Activated CD4-positive, alpha-beta T cell treated with anti-CD3 and anti-CD28 coated beads for 36 hours (primary cell): ENCODE data around the gene GLTP. TPM values are rescaled to one million over a fixed set of nuclear protein-coding genes. Genes with fewer than 3 reads are reported as not detected.
"Not testable (repeated sequence)": the region's sequence is repeated elsewhere in the genome, so short reads cannot be mapped to it uniquely, and the experiment has no call there.

ENCODE experiments used
- ATAC-seq: fragments of 200-7000 bp; cut with Tn5 transposase; one replicate; pipeline ENCODE4 v1.10.0; 2021; ENCODE audit warnings: mild to moderate bottlenecking, moderate library complexity
- CTCF ChIA-PET: fragments of 350-600 bp; sonication (Branson Sonifier 250); formaldehyde crosslinking; loops from one replicate; lab custom pipeline; 2021; ENCODE audit warnings: antibody characterized with exemption; lab: Charles Lee
- POLR2A ChIA-PET: fragments of 350-600 bp; sonication (Branson Sonifier 250); formaldehyde crosslinking; loops from one replicate; lab custom pipeline; 2021; ENCODE audit warnings: antibody characterized with exemption, inconsistent platforms; lab: Charles Lee
- DNase-seq: peaks from one replicate; pipeline ENCODE4 v3.0.0-alpha.2; 2020
- H3K27ac Mint-ChIP-seq: one replicate; pipeline ENCODE4 v1.8.0; 2021; ENCODE audit warnings: mixed read lengths
- H3K27me3 Mint-ChIP-seq: one replicate; pipeline ENCODE4 v1.8.0; 2021; ENCODE audit warnings: mixed read lengths
- H3K36me3 Mint-ChIP-seq: one replicate; pipeline ENCODE4 v1.8.0; 2021; ENCODE audit warnings: low read depth, mixed read lengths
- H3K4me1 Mint-ChIP-seq: one replicate; pipeline ENCODE4 v1.8.0; 2021; ENCODE audit warnings: mixed read lengths
- H3K4me3 Mint-ChIP-seq: one replicate; pipeline ENCODE4 v1.8.0; 2021; ENCODE audit warnings: mild to moderate bottlenecking, moderate library complexity, mixed read lengths
- H3K9me3 Mint-ChIP-seq: one replicate; pipeline ENCODE4 v1.8.0; 2021; ENCODE audit warnings: low read depth, mixed read lengths
- intact Hi-C, 2 experiments: fragments of 100-400 bp; cut with DNase I in 1 of 2; cut with micrococcal nuclease in 1 of 2; formaldehyde crosslinking; loops; one replicate each; pipeline versions ENCODE4 v1.14.2 to v1.15.1; 2022 to 2024; cut with DNase I, micrococcal nuclease
- total RNA-seq, 2 experiments: library from RNA; stranded (reverse); gene quantifications; one replicate each; pipeline ENCODE4 v1.2.3, GENCODE V29; 2021

GLTP gene
- total RNA-seq, 2 experiments from 2014 or later: 24.2 to 26.9 TPM

DNA sequence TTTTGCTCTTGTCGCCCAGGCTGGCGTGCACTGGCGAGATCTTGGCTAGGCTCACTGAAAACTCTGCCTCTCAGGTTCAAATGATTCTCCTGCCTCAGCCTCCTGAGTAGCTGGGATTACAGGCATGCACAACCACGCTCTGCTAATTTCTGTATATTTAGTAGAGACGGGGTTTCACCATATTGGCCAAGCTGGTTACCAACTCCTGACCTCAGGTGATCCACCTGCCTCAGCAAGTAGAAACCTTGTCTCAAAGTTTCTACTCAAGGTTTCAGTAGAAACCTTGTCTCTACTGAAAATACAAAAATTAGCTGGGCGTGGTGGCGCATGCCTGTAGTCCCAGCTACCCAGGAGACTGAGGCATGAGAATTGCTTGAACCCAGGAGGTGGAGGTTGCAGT is 11.4 kb upstream of the GLTP start:
- H3K27me3 Mint-ChIP-seq, POLR2A ChIA-PET, H3K36me3 Mint-ChIP-seq, H3K27ac Mint-ChIP-seq, H3K9me3 Mint-ChIP-seq, H3K4me3 Mint-ChIP-seq, intact Hi-C loops, CTCF ChIA-PET, ATAC-seq, DNase-seq: not testable (repeated sequence)
- H3K4me1 Mint-ChIP-seq: peaks cover 26% of the 10 kb centered on the region

GRCh38 chr12:109890620-109891170 is 10.4 kb upstream of the GLTP start:
- Mint-ChIP-seq H3K27ac (no peak overlapping the region), H3K4me1 (peaks cover 26% of the 10 kb centered on the region), H3K4me3 (no peak overlapping the region), H3K9me3 (no peaks in the 10 kb centered on the region), H3K36me3 (no peaks in the 10 kb centered on the region), H3K27me3 (no peaks in the 10 kb centered on the region)
- POLR2A ChIA-PET: no interaction called here
- intact Hi-C loops: no loop called here
- CTCF ChIA-PET: interaction anchor here (0.7 kb wide), 1 partner anchor 42 kb away, joined by 3 read pairs; no protein-coding TSS in a partner anchor
- no peak for ATAC-seq
- no peak for DNase-seq

DNA sequence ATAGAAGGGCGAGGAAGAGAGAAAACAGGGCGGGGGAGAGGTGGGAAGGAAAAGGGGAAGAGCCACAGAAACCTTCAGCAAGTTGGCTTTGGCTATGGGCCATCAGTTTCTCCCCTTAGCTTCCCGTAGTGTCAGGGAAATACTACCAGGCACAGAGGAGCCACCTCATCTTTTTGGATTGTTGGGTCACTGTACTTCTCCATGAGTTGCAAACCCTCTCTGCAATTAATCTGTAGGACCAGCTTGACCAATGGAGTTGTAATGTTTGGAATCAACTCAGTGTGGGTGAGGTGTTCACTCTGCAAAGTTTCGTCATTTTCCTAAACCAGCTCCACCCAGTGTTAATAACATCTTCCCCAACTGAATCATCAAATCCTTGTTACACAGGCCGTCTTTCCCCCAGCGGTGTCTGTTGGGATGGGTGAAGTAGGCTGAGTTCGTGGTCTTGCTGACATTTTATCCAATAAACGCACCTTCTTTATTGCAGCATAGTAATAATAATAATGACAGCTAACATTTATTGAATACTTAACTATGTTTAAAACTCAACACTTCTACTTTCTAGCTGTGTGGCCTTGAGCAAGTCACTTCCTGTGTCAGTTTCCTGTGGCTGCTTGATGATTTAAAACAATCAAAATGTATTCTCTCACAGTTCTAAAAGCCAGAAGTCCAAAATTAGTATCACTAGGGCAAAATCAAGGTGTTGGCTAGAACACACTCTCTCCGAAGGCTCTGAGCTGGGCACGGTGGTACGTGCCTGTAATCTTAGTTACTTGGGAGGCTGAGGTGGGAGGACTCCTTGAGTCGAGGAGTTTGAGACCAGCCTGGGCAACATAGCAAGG is 8.1 kb upstream of the GLTP start:
- Mint-ChIP-seq H3K4me1 (peaks cover 26% of the 10 kb centered on the region), H3K27me3 (no peaks in the 10 kb centered on the region), H3K36me3 (no peaks in the 10 kb centered on the region), H3K4me3 (peak overlapping the region; percentile 31), H3K27ac (peak overlapping the region; percentile 95), H3K9me3 (no peaks in the 10 kb centered on the region)
- ATAC-seq (peak; percentile 85), DNase-seq (peak; percentile 57)
- intact Hi-C loops: loop anchor here in 1 of 2 experiments (10.0 kb wide), 2 partner anchors 1034 to 1796 kb away; partner anchors contain the start of genes ACAD10, BRAP and SSH1
- ChIA-PET CTCF (interaction anchor here (0.8 to 1.1 kb wide), 4 partner anchors 10 to 294 kb away, joined by 3 to 4 read pairs (median 3); no protein-coding TSS in a partner anchor), POLR2A (interaction anchor here (0.6 kb wide), 1 partner anchor 14 kb away, joined by 3 read pairs; no protein-coding TSS in a partner anchor)

- POLR2A ChIA-PET: interaction anchor here (0.6 kb wide), 1 partner anchor 126 kb away, joined by 5 read pairs; no protein-coding TSS in a partner anchor
- H3K27ac Mint-ChIP-seq: no peak overlapping the region
- DNase-seq (no peak), ATAC-seq (no peak)
- H3K9me3 Mint-ChIP-seq: no peaks in the 10 kb centered on the region
- H3K4me3 Mint-ChIP-seq: no peak overlapping the region
- intact Hi-C loops: loop anchor here in 1 of 2 experiments (10.0 kb wide), 2 partner anchors 1031 to 1799 kb away; partner anchors contain the start of genes ACAD10, BRAP and SSH1
- CTCF ChIA-PET: interaction anchor here (0.8 to 1.1 kb wide), 2 partner anchors 13 to 40 kb away, joined by 3 read pairs; no protein-coding TSS in a partner anchor
- peaks cover 33% of the 10 kb centered on the region for H3K4me1 Mint-ChIP-seq
- no peaks in the 10 kb centered on the region for H3K27me3 Mint-ChIP-seq
- no peaks in the 10 kb centered on the region for H3K36me3 Mint-ChIP-seq
Measured at GRCh38 chr12:109885616-109886015, 5.3 kb upstream of the GLTP start.

DNA sequence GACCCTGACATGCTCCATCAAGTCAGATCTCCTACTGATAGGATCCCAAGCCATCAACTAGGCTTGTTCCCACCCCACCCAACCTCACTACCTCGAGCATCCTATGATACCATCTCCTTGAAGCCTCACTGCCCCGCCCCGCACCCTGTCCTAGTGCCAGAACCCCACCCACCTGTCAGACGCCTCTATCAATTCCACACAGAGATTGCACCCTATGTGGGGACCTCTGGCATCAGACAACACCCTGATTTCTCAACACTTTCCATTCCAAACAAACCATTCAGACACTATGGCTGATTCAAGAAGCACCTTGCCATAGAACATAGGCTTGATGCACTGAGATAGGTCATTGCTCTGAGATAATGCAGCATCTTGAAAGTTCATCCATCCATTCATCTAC is 3.1 kb upstream of the GLTP start:
- Mint-ChIP-seq H3K36me3 (peaks cover 3% of the 10 kb centered on the region), H3K27me3 (no peaks in the 10 kb centered on the region), H3K4me3 (no peak overlapping the region), H3K4me1 (peaks cover 31% of the 10 kb centered on the region), H3K9me3 (no peaks in the 10 kb centered on the region), H3K27ac (no peak overlapping the region)
- DNase-seq (no peak), ATAC-seq (no peak)
- intact Hi-C loops: loop anchor here in 1 of 2 experiments (5.0 to 10.0 kb wide), 3 partner anchors 286 to 1801 kb away; partner anchors contain the start of genes ACAD10, BRAP and SSH1
- ChIA-PET CTCF (interaction anchor here (0.6 kb wide), 1 partner anchor 562 kb away, joined by 3 read pairs; no protein-coding TSS in a partner anchor), POLR2A (no interaction called here)

GRCh38 chr12:109881752-109882151 is 1.4 kb upstream of the GLTP start:
- POLR2A ChIA-PET: no interaction called here

DNA sequence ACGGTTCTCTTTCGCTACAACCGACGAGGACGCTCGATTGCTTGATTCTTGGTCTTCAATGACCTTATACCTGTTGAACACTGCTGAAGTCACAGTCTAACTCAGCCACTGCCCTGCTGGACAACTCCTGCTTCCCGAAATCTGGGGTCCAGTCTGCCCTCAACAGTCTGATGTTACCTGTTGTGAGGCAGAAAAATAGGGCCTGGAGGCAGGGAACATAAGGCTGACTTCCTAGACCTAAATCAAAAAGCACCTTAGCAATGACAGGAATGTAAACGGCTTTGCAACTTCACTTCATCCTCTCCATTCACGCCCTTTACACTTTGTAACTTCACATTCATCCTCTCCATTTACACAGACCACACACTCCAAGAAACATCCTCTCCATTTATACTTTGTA is 597 bp upstream of the GLTP start:
- ChIA-PET POLR2A (no interaction called here), CTCF (interaction anchor here (1.2 kb wide), 2 partner anchors 13 to 29 kb away, joined by 3 to 5 read pairs; no protein-coding TSS in a partner anchor)
- peak overlapping the region; percentile 88 for H3K27ac Mint-ChIP-seq
- H3K4me1 Mint-ChIP-seq: peaks cover 33% of the 10 kb centered on the region
- peaks cover 3% of the 10 kb centered on the region for H3K36me3 Mint-ChIP-seq
- peak overlapping the region; percentile 81 for H3K4me3 Mint-ChIP-seq
- no peaks in the 10 kb centered on the region for H3K27me3 Mint-ChIP-seq
- DNase-seq: no peak
- H3K9me3 Mint-ChIP-seq: no peaks in the 10 kb centered on the region
- no peak for ATAC-seq
- intact Hi-C loops: loop anchor here (1.0 to 10.0 kb wide), 16 partner anchors 19 to 1804 kb away; partner anchors contain the start of genes TCHP (in 2 of the 2), ACAD10 (in 1 of the 2), ANAPC7 (in 1 of the 2) and ATP2A2 (in 1 of the 2)

More at GRCh38 chr12:109881752-109882151, 1.4 kb upstream of the GLTP start:
- intact Hi-C loops: loop anchor here in 1 of 2 experiments (2.0 to 10.0 kb wide), 5 partner anchors 284 to 1803 kb away; partner anchors contain the start of genes ACAD10, ANAPC7, ATP2A2 and BRAP
- H3K27ac Mint-ChIP-seq: no peak overlapping the region
- ATAC-seq: no peak
- no peak overlapping the region for H3K4me3 Mint-ChIP-seq
- H3K27me3 Mint-ChIP-seq: no peaks in the 10 kb centered on the region
- peaks cover 3% of the 10 kb centered on the region for H3K36me3 Mint-ChIP-seq
- DNase-seq: no peak
- CTCF ChIA-PET: interaction anchor here (0.6 to 1.5 kb wide), 6 partner anchors 12 to 363 kb away, joined by 3 to 11 read pairs (median 3); no protein-coding TSS in a partner anchor
- no peaks in the 10 kb centered on the region for H3K9me3 Mint-ChIP-seq
- H3K4me1 Mint-ChIP-seq: peaks cover 31% of the 10 kb centered on the region

DNA sequence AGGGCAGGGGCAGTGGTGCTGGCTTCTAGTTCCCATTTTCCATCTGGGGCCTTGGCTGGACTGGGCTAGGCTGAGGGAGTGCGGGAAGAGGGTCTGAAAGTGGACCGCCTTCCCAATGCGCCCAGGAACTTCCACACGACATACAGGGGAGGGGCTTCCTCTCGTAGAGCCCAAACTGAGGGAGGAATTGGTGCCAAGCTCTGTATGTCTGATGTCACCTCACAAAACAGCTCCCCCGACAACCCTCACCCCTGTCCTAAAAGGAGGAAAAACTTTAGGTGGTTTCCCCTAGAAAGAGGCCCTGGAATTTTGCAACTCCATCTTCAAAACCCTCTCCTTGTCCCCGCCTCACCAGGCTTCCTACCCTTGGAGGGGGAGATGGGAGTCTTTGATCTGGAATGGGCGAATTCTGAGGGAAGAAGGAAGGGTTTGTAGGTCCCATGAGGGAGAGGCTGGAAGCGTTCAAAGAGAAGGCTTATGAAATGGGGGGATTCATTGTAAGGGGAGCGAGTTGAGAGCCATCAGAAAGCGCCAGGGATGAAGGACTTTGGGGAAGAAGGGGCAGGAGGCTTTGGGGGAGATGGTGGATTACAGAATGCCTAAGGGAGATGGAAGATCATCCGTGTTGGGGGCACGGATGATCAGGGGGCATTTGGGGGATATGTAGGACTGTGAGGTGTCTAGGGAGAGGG is 844 bp downstream of the GLTP start:
- H3K27ac Mint-ChIP-seq: peak overlapping the region; percentile 81
- H3K4me3 Mint-ChIP-seq: peak overlapping the region; percentile 86
- H3K36me3 Mint-ChIP-seq: peaks cover 3% of the 10 kb centered on the region
- peaks cover 41% of the 10 kb centered on the region for H3K4me1 Mint-ChIP-seq
- ChIA-PET POLR2A (no interaction called here), CTCF (interaction anchor here (0.6 to 1.9 kb wide), 6 partner anchors 26 to 321 kb away, joined by 3 to 9 read pairs (median 4); no protein-coding TSS in a partner anchor)
- intact Hi-C loops: loop anchor here (1.0 to 10.0 kb wide), 16 partner anchors 21 to 1805 kb away; partner anchors contain the start of genes TCHP (in 2 of the 2), ACAD10 (in 1 of the 2), ANAPC7 (in 1 of the 2) and ATP2A2 (in 1 of the 2)
- ATAC-seq (no peak), DNase-seq (no peak)
- H3K9me3 Mint-ChIP-seq: no peaks in the 10 kb centered on the region
- no peaks in the 10 kb centered on the region for H3K27me3 Mint-ChIP-seq

DNA sequence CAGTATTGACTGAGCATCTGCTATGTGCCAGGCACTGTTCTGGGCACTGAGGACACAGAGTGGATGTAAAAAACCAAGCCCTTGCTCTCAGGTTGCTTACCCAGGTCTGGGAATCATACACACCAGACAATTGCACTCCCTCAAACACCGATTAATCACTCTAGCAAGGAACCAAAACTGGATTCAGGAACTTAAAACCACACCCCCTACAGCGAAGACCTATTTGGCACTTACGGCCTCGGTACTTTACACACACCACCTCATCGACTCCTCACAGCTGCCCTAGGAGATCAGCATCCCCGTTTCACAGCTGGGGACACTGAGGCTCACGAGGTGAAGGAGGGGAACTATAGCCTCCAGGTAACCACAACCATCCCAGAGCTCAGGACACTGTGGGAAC is 1.6 kb downstream of the GLTP start:
- H3K4me1 Mint-ChIP-seq: peaks cover 41% of the 10 kb centered on the region
- POLR2A ChIA-PET: no interaction called here
- intact Hi-C loops: no loop called here
- no peak for ATAC-seq
- CTCF ChIA-PET: interaction anchor here (0.6 to 1.9 kb wide), 6 partner anchors 25 to 321 kb away, joined by 3 to 9 read pairs (median 4); no protein-coding TSS in a partner anchor
- no peaks in the 10 kb centered on the region for H3K9me3 Mint-ChIP-seq
- H3K36me3 Mint-ChIP-seq: peaks cover 3% of the 10 kb centered on the region
- H3K27me3 Mint-ChIP-seq: no peaks in the 10 kb centered on the region
- peak overlapping the region; percentile 6 for H3K27ac Mint-ChIP-seq
- H3K4me3 Mint-ChIP-seq: peak overlapping the region; percentile 86
- DNase-seq: no peak

DNA sequence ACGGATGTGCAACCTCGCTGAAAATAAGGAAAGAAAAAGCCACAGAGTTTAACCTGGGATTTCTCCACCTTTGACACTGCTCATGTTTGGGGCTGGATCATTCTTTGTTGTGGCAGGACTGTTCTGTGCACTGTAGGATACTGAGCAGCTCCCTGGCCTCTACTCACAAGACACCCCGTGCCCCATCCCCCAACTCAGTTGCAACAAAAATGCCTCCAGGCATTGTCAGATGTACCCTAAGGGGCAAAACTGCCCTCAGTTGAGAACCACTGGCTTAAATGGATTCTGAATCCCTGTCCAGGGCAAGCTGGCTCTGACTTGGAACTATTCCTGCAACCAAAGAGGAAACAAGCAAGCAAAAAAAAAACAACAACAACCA is 2.1 kb downstream of the GLTP start:
- POLR2A ChIA-PET: no interaction called here
- Mint-ChIP-seq H3K4me3 (peak overlapping the region; percentile 86), H3K9me3 (no peaks in the 10 kb centered on the region), H3K27me3 (no peaks in the 10 kb centered on the region), H3K27ac (no peak overlapping the region), H3K36me3 (peaks cover 3% of the 10 kb centered on the region), H3K4me1 (peaks cover 41% of the 10 kb centered on the region)
- DNase-seq (no peak), ATAC-seq (no peak)
- CTCF ChIA-PET: interaction anchor here (0.6 to 2.2 kb wide), 4 partner anchors 25 to 70 kb away, joined by 4 to 11 read pairs (median 8); no protein-coding TSS in a partner anchor
- intact Hi-C loops: no loop called here
